HEK293T (cell line): Measurements from ENCODE around the gene DEPP1.

ENCODE experiments used
- BHLHE40 ChIP-seq: fragments of 450-650 bp; IDR thresholded peaks from 2 replicates; pipeline ENCODE4 v1.6.1; 2016; ENCODE audit warnings: mild to moderate bottlenecking, moderate library complexity, borderline replicate concordance
- ELF4 ChIP-seq: fragments of 450-650 bp; IDR thresholded peaks from 2 replicates; pipeline ENCODE4 v1.6.1; 2017; ENCODE audit warnings: antibody characterized with exemption
- FOXA1 ChIP-seq: fragments of 450-650 bp; IDR thresholded peaks from 2 replicates; pipeline ENCODE4 v1.6.1; 2016; ENCODE audit warnings: mild to moderate bottlenecking
- FOXK2 ChIP-seq: fragments of 450-650 bp; IDR thresholded peaks from 2 replicates; pipeline ENCODE4 v1.6.1; 2016; ENCODE audit warnings: mild to moderate bottlenecking
- L3MBTL2 ChIP-seq: fragments of 450-650 bp; conservative IDR thresholded peaks from 2 replicates; pipeline ENCODE4 v1.6.1; 2016; ENCODE audit warnings: mild to moderate bottlenecking
- LEF1 ChIP-seq: fragments of 450-650 bp; IDR thresholded peaks from 2 replicates; pipeline ENCODE4 v1.6.1; 2017; ENCODE audit warnings: mild to moderate bottlenecking, borderline replicate concordance
- SP1 ChIP-seq: fragments of 450-650 bp; IDR thresholded peaks from 2 replicates; pipeline ENCODE4 v1.6.1; 2017
- SUZ12 ChIP-seq: fragments of 450-650 bp; IDR thresholded peaks from 2 replicates; pipeline ENCODE4 v1.6.1; 2016; ENCODE audit warnings: mild to moderate bottlenecking
- TARDBP ChIP-seq: fragments of 450-650 bp; IDR thresholded peaks from 2 replicates; pipeline ENCODE4 v1.6.1; 2016

DNA sequence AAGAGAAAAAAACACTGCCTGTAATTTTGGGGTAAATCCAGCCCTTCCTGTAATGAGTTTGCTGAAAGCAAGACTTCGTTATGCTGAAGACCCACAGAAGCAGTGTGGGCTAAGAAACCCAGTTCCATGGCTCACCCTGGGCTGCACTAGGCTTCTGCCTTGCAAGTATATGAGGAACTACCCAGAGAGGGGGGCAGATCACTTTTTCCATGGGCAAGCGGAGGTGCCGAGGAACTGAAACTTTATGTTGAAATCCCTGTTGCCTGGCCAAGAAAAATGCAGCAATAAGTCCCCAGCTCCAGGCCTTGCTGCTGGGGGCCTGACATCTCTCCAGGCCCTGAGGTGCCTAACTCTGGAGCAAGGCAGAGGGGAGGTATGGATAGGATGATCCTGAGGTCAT lies 10.5 kb downstream of the DEPP1 start:
- TF ChIP-seq SUZ12 = no peak
- no peak for TF ChIP-seq BHLHE40
- TF ChIP-seq SP1 = no peak
- TF ChIP-seq FOXK2 = no peak
- TF ChIP-seq LEF1 = no peak
- no peak for TF ChIP-seq FOXA1
- TF ChIP-seq TARDBP = no peak
- no peak for TF ChIP-seq ELF4
- TF ChIP-seq L3MBTL2 = no peak
